ENCODE data around the gene CDCP1.

CDCP1 gene

DNA sequence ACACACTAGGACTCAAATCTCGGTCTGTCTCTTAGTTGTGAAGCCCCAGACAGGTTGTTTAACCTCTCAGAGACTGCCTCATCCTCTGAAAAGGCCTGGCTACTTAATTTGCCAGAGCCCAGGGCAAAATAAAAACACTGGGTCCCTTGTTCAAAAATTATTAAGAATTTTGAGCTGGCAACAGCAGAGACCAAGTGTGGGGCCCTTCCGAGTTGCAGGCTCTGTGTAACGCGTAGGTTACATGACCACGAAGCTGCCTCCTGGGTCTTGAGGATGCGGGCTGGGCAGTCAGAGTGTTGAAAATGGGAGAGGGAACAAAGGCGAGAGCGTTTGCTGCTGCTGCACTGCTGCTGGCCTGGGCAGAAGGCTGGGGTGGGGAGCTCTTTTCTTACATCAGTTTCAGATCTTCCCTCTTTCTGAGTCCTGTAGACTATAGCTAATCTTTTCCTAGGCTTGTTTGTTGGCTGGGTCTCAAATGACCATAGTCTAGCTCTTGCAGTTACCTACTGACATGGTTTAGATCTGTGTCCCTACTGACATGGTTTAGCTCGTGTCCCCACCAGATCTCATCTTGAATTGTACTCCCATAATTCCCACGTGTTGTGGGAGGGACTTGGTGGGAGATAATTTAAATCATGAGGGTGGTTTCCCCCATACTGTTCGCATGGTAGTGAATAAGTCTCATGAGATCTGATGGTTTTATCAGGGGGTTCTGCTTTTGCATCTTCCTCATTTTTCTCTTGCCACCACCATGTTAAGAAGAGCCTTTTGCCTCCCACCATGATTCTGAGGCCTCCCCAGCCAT, 70.2 kb downstream of the CDCP1 start:
- Histone ChIP-seq H3K9me3 (ENCODE audit: low read depth, low read length) (no peaks in the 10 kb centered on the region), H3K4me3 (no peak overlapping the region), H3K27ac (no peak overlapping the region), H3K36me3 (ENCODE audit: insufficient read depth, low read length) (no peaks in the 10 kb centered on the region), H3K9ac (ENCODE audit: insufficient read length) (no peak overlapping the region)
- no peak for DNase-seq (ENCODE audit: low read depth, low spot score)
- no peak for TF ChIP-seq FOXP2 (optimal IDR thresholded peaks at IDR 0.05; ENCODE audit: control extremely low read depth, extremely low read length, insufficient read depth)
- TF ChIP-seq EZH2 (IDR thresholded peaks at IDR 0.05), result no peak
- no peak for TF ChIP-seq POLR2AphosphoS5 (IDR thresholded peaks at IDR 0.05; ENCODE audit: borderline replicate concordance, low read depth, low read length)

DNA sequence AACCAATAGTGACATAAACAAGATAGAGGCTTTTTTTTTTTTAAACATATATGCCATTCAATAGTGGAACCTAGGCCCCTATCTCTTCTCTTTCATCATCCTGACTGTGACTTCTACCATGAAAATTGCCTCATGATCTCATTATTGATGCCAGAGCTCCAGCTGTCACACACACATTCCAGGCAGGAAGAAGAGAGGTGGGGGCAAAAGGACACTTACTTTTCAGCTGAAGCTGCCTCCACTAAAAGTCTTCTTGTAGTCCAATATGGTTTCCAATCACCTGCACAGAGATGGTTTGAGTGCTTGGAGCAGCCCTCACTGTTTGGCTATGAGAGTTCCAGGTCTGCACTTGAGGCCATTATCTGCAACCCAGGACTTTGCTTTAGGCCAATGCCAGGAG, 75.1 kb downstream of the CDCP1 start:
- Histone ChIP-seq H3K9ac (ENCODE audit: insufficient read length) (no peak overlapping the region), H3K9me3 (ENCODE audit: low read depth, low read length) (no peaks in the 10 kb centered on the region), H3K36me3 (ENCODE audit: insufficient read depth, low read length) (no peaks in the 10 kb centered on the region), H3K27ac (no peak overlapping the region), H3K4me3 (no peak overlapping the region)
- TF ChIP-seq FOXP2 (optimal IDR thresholded peaks at IDR 0.05; ENCODE audit: control extremely low read depth, extremely low read length, insufficient read depth) (no peak), EZH2 (IDR thresholded peaks at IDR 0.05) (no peak), POLR2AphosphoS5 (IDR thresholded peaks at IDR 0.05; ENCODE audit: borderline replicate concordance, low read depth, low read length) (no peak)
- DNase-seq (ENCODE audit: low read depth, low spot score), result no peak

DNA sequence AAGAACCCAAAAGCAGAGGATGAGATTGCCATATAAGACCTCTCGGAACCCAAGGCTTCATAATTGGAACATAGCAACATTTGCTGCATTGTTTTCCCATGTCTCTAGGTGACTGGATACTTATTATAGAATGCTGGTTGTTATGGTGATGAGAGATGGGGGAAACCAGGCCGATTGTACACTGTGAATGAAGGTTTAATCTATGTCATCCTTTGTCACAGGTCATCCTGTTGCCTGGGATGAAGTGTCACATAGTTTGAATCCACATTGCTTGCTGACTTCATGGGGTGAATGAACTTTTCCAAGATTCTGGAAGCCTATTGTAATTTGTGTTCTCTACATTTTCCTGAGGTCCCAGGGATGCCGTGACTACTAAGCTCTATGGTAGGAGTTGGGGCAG, 78.2 kb downstream of the CDCP1 start:
- H3K27ac ChIP-seq, result no peak overlapping the region
- no peak for DNase-seq (ENCODE audit: low read depth, low spot score)
- H3K4me3 ChIP-seq, result no peak overlapping the region
- no peak overlapping the region for H3K9ac ChIP-seq (ENCODE audit: insufficient read length)
- H3K9me3 ChIP-seq (ENCODE audit: low read depth, low read length), result no peaks in the 10 kb centered on the region
- TF ChIP-seq FOXP2 (optimal IDR thresholded peaks at IDR 0.05; ENCODE audit: control extremely low read depth, extremely low read length, insufficient read depth) (no peak), POLR2AphosphoS5 (IDR thresholded peaks at IDR 0.05; ENCODE audit: borderline replicate concordance, low read depth, low read length) (no peak), EZH2 (IDR thresholded peaks at IDR 0.05) (no peak)
- no peaks in the 10 kb centered on the region for H3K36me3 ChIP-seq (ENCODE audit: insufficient read depth, low read length)

DNA sequence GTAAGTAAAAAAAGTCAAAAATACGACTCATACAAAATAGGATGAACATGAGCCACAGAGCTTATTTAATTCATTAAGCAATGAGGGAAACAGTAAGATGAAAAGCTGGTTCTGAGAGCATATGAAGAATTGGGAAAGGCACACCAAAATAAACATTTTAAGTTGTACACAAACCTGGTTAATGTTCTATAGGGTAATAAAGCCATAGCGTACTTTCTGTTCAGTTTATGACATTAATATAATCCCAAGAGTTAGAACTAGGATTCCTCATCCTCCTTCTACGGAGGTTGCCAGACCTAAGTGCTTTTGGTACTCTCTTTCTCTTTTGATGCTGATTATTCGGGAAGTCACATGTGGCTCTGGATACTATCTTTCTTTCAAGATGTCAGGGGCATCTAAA, 78.7 kb downstream of the CDCP1 start:
- Histone ChIP-seq H3K9ac (ENCODE audit: insufficient read length) (no peak overlapping the region), H3K9me3 (ENCODE audit: low read depth, low read length) (no peaks in the 10 kb centered on the region), H3K27ac (no peak overlapping the region), H3K4me3 (no peak overlapping the region), H3K36me3 (ENCODE audit: insufficient read depth, low read length) (no peaks in the 10 kb centered on the region)
- DNase-seq (ENCODE audit: low read depth, low spot score), result no peak
- TF ChIP-seq EZH2 (IDR thresholded peaks at IDR 0.05) (no peak), FOXP2 (optimal IDR thresholded peaks at IDR 0.05; ENCODE audit: control extremely low read depth, extremely low read length, insufficient read depth) (no peak), POLR2AphosphoS5 (IDR thresholded peaks at IDR 0.05; ENCODE audit: borderline replicate concordance, low read depth, low read length) (no peak)

DNA sequence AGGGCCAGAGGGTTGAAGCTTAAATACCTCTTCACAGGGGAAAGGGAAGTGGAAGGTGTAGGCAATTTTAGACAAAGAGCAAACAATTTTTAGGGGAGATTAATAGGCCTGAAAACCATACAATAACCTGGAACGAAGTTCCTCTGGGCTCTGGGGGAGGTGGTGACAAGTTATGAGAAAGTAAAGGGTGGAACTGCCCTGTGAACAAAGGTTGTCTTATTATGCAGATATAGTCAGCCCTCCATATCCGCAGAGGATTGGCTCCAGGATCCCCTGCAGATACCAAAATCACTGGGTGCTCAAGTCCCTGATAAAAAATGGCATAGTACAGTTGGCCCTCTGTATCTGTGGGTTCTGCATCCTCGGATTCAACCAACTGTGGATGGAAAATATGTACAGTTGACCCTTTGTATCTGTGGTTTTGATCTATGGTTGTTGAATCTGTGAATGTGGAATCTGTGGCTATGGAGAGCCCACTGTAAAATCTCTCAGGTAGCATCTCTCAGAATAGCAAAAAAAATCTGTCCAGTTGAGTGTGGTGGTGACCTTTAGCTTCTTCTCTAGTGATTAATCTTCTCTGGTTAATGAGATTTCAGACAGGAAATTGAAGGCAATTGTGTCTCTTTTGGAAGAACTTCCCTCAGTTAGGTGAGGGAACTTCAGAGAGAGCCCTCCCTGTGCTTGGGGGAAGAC, 79.9 kb downstream of the CDCP1 start:
- H3K9ac ChIP-seq (ENCODE audit: insufficient read length), result no peak overlapping the region
- no peak for DNase-seq (ENCODE audit: low read depth, low spot score)

DNA sequence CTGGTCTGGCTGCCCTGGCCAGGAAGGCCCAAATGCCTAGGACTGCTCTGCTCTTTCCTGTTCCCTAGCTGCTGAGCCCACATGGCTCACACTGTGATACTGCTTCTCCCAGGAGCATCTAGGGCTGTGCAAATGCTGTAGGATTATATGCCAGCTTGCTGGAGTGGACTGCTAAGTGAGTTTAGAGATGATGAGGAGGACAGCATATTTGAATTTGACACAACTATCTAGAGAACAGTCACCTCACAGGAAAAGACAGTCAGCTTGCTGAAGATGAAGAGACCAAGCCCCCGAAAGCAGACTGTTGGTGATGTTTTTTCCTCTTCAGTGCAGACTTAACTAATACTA, 80.8 kb downstream of the CDCP1 start:
- Histone ChIP-seq H3K9me3 (ENCODE audit: low read depth, low read length) (no peaks in the 10 kb centered on the region), H3K36me3 (ENCODE audit: insufficient read depth, low read length) (no peaks in the 10 kb centered on the region), H3K9ac (ENCODE audit: insufficient read length) (no peak overlapping the region), H3K4me3 (no peak overlapping the region), H3K27ac (no peak overlapping the region)
- no peak for TF ChIP-seq FOXP2 (optimal IDR thresholded peaks at IDR 0.05; ENCODE audit: control extremely low read depth, extremely low read length, insufficient read depth)
- TF ChIP-seq EZH2 (IDR thresholded peaks at IDR 0.05), result no peak
- no peak for TF ChIP-seq POLR2AphosphoS5 (IDR thresholded peaks at IDR 0.05; ENCODE audit: borderline replicate concordance, low read depth, low read length)
- no peak for DNase-seq (ENCODE audit: low read depth, low spot score)

More for the DNA sequence above, 79.9 kb downstream of the CDCP1 start:
- Histone ChIP-seq H3K9me3 (ENCODE audit: low read depth, low read length) (no peaks in the 10 kb centered on the region), H3K27ac (no peak overlapping the region), H3K4me3 (no peak overlapping the region), H3K36me3 (ENCODE audit: insufficient read depth, low read length) (no peaks in the 10 kb centered on the region)
- TF ChIP-seq FOXP2 (optimal IDR thresholded peaks at IDR 0.05; ENCODE audit: control extremely low read depth, extremely low read length, insufficient read depth) (no peak), POLR2AphosphoS5 (IDR thresholded peaks at IDR 0.05; ENCODE audit: borderline replicate concordance, low read depth, low read length) (no peak), EZH2 (IDR thresholded peaks at IDR 0.05) (no peak)

DNA sequence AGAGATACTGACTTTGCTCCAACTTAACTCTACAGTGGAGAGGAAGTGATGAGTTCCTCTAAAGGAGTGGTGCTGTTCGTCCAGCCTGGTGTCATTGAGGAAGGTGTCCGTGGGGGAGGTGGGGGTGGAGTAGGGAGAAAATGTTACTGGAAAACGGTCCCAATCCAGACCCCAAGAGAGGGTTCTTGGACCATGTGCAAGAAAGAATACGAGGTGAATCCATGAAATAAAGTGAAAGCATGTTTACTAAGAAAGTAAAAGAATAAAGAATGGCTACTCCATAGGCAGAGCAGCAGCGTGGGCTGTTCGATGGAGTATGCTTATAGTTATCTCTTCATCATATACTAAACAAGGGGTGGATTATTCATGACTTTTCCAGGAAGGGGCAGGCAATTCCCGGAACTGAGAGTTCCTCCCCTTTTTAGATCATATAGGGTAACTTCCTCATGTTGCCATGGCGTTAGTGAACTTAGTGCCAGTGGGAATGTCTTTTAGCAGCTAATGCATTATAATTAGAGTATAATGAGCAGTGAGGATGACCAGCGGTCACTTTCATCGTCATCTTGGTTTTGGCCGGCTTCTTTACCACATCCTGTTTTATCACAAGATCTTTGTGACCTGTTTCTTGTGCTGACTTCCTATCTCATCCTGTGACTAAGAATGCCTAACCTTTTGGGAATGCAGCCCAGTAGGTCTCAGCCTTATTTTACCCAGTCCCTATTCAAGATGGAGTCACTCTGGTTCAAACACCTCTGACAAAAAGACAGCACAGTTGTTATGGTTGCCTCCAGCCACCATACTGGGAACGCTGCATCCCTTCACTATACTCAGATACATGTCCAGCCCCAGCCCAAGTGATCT, 81.4 kb downstream of the CDCP1 start:
- Histone ChIP-seq H3K4me3 (no peak overlapping the region), H3K9ac (ENCODE audit: insufficient read length) (no peak overlapping the region), H3K27ac (no peak overlapping the region), H3K36me3 (ENCODE audit: insufficient read depth, low read length) (no peaks in the 10 kb centered on the region), H3K9me3 (ENCODE audit: low read depth, low read length) (no peaks in the 10 kb centered on the region)
- no peak for DNase-seq (ENCODE audit: low read depth, low spot score)
- TF ChIP-seq EZH2 (IDR thresholded peaks at IDR 0.05) (no peak), FOXP2 (optimal IDR thresholded peaks at IDR 0.05; ENCODE audit: control extremely low read depth, extremely low read length, insufficient read depth) (no peak), POLR2AphosphoS5 (IDR thresholded peaks at IDR 0.05; ENCODE audit: borderline replicate concordance, low read depth, low read length) (no peak)

DNA sequence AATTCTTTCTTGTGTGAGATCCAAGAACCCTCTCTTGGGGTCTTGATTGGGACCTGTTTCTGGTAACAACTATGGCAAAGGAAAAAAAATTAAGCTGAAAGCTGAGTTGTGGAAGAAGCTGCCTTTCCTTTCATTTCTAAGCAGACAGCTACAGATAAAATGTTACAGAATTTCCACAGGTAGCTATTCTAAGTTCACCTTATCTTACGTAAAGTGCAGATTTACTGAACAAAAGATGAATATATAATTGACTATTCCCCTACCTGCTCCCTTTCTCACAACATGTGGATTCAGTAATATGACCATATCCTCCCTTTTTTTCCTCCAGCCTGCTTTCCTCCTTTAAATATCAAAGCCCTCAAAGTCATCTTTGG, 83.5 kb downstream of the CDCP1 start:
- no peak for DNase-seq (ENCODE audit: low read depth, low spot score)
- no peak overlapping the region for H3K9ac ChIP-seq (ENCODE audit: insufficient read length)
- no peak overlapping the region for H3K4me3 ChIP-seq
- H3K9me3 ChIP-seq (ENCODE audit: low read depth, low read length), result no peaks in the 10 kb centered on the region
- no peak for TF ChIP-seq FOXP2 (optimal IDR thresholded peaks at IDR 0.05; ENCODE audit: control extremely low read depth, extremely low read length, insufficient read depth)
- TF ChIP-seq EZH2 (IDR thresholded peaks at IDR 0.05), result no peak
- TF ChIP-seq POLR2AphosphoS5 (IDR thresholded peaks at IDR 0.05; ENCODE audit: borderline replicate concordance, low read depth, low read length), result no peak
- H3K36me3 ChIP-seq (ENCODE audit: insufficient read depth, low read length), result no peaks in the 10 kb centered on the region
- H3K27ac ChIP-seq, result no peak overlapping the region
